Sigmoid colon (tissue), 3 donors: ENCODE results near the gene NDUFS1.

Source experiments
- CTCF ChIP-seq, 4 experiments: fragments of 450-650 bp in 3 of 4; fragments of 200-600 bp in 1 of 4; IDR thresholded peaks; one replicate each; pipeline ENCODE4 v1.5.1; 2016 to 2019; ENCODE audit warnings: antibody characterized with exemption in 4 of 4, mild to moderate bottlenecking in 3 of 4, moderate library complexity in 2 of 4
- POLR2A ChIP-seq, 2 donors: fragments of 450-650 bp; IDR thresholded peaks; one replicate each; pipeline ENCODE4 v1.6.1; 2016; ENCODE audit warnings: antibody characterized with exemption in 2 of 2, mild to moderate bottlenecking in 2 of 2, moderate library complexity in 2 of 2

GRCh38 chr2:206125901-206126300 is 33.3 kb downstream of the NDUFS1 start:
- no peak for TF ChIP-seq CTCF (IDR thresholded peaks at IDR 0.05)
- TF ChIP-seq POLR2A (IDR thresholded peaks at IDR 0.05), result no peak
